SK-N-SH (cell line): ENCODE data around the gene POU2AF1. TPM values are rescaled to one million over a fixed set of nuclear protein-coding genes. Genes with fewer than 3 reads are reported as not detected.

Experiments used
- CTCF ChIA-PET: fragments of 300-600, 350-600 bp; formaldehyde crosslinking; extraction: SDS; loops from one replicate; lab custom pipeline; 2021; lab: Yijun Ruan, JAX
- POLR2A ChIA-PET: fragments of 350-600 bp; sonication (Branson Sonifier 250); formaldehyde crosslinking; extraction: SDS; loops from one replicate; lab custom pipeline; 2020; ENCODE audit warnings: antibody characterized with exemption, inconsistent platforms; lab: Yijun Ruan, JAX
- DNase-seq: peaks from one replicate; pipeline ENCODE4 v3.0.0; 2012
- H2AFZ ChIP-seq: fragments of 200-600 bp; sonication (generic); 2 replicates; pipeline ENCODE4 v1.8.1; 2016; ENCODE audit warnings: antibody characterized with exemption, mild to moderate bottlenecking, low read depth
- H3F3A ChIP-seq: fragments of 200-600 bp; sonication (generic); replicated peaks from 2 replicates; pipeline ENCODE3; 2016; ENCODE audit warnings: antibody characterized with exemption, mild to moderate bottlenecking; ENCODE audit not compliant: insufficient read depth
- H3K27ac ChIP-seq, 2 experiments: fragments of 200-500 bp in 1 of 2; fragments of 200-600 bp in 1 of 2; sonication (Bioruptor generic) in 1 of 2; sonication (generic), shearing (Covaris generic) in 1 of 2; 2 replicates each; pipeline versions ENCODE4 v1.5.1 to v1.6.1; 2014 to 2016; ENCODE audit warnings: low read depth in 2 of 2, inconsistent platforms in 1 of 2, low read length in 1 of 2, mild to moderate bottlenecking in 1 of 2, mixed read lengths in 1 of 2
- H3K27me3 ChIP-seq: fragments of 200-600 bp; sonication (generic), shearing (Covaris generic); 2 replicates; pipeline ENCODE4 v1.6.1; 2016; ENCODE audit warnings: mixed run types; ENCODE audit not compliant: insufficient read depth
- H3K36me3 ChIP-seq, 2 experiments: fragments of 200-500 bp in 1 of 2; fragments of 200-600 bp in 1 of 2; sonication (Bioruptor generic) in 1 of 2; sonication (generic) in 1 of 2; replicated peaks in 1 of 2; 2 replicates each; pipeline versions ENCODE3 to v1.5.1; 2014 to 2016; ENCODE audit warnings: low read length in 1 of 2, mild to moderate bottlenecking in 1 of 2; ENCODE audit not compliant: insufficient read depth in 2 of 2, control insufficient read depth in 1 of 2
- H3K4me1 ChIP-seq, 2 experiments: fragments of 200-500 bp in 1 of 2; fragments of 200-600 bp in 1 of 2; sonication (Bioruptor generic) in 1 of 2; sonication (generic), shearing (Covaris generic) in 1 of 2; 2 replicates each; pipeline versions ENCODE4 v1.5.1 to v1.6.1; 2014 to 2016; ENCODE audit warnings: low read depth in 1 of 2, low read length in 1 of 2, mixed run types in 1 of 2; ENCODE audit not compliant: insufficient read depth in 2 of 2, control insufficient read depth in 1 of 2
- H3K4me2 ChIP-seq: fragments of 200-600 bp; sonication (generic), shearing (Covaris generic); 2 replicates; pipeline ENCODE4 v1.6.1; 2017; ENCODE audit warnings: mixed run types
- H3K4me3 ChIP-seq, 2 experiments: fragments of 200-500 bp in 1 of 2; fragments of 200-600 bp in 1 of 2; sonication (Bioruptor generic) in 1 of 2; sonication (generic), shearing (Covaris generic) in 1 of 2; 2 replicates each; pipeline versions ENCODE4 v1.5.1 to v1.8.1; 2014 to 2016; ENCODE audit warnings: low read depth in 2 of 2, inconsistent platforms in 1 of 2, low read length in 1 of 2, mild to moderate bottlenecking in 1 of 2, mixed read lengths in 1 of 2, moderate library complexity in 1 of 2
- H3K79me2 ChIP-seq: fragments of 200-600 bp; sonication (generic); 2 replicates; pipeline ENCODE4 v1.8.1; 2017; ENCODE audit warnings: mild to moderate bottlenecking; ENCODE audit not compliant: insufficient read depth
- H3K9ac ChIP-seq: fragments of 200-600 bp; sonication (generic); 2 replicates; pipeline ENCODE4 v1.6.1; 2017; ENCODE audit warnings: mixed run types
- H3K9me2 ChIP-seq: fragments of 200-600 bp; sonication (generic); 2 replicates; pipeline ENCODE4 v1.6.1; 2017; ENCODE audit warnings: mixed run types
- H3K9me3 ChIP-seq: fragments of 200-600 bp; sonication (generic); 2 replicates; pipeline ENCODE4 v1.6.1; 2017; ENCODE audit warnings: mixed run types, mild to moderate bottlenecking, moderate library complexity
- H4K20me1 ChIP-seq: fragments of 200-600 bp; sonication (generic); 2 replicates; pipeline ENCODE4 v1.6.1; 2017; ENCODE audit warnings: mild to moderate bottlenecking, mixed run types; ENCODE audit not compliant: insufficient read depth
- CHD2 ChIP-seq: fragments of 150-350 bp; IDR thresholded peaks from 2 replicates; pipeline ENCODE4 v1.6.1; 2018; ENCODE audit warnings: low read length; ENCODE audit not compliant: partially characterized antibody
- ELF1 ChIP-seq: IDR thresholded peaks from 2 replicates; pipeline ENCODE4 v1.4.0; 2012
- FOXM1 ChIP-seq: IDR thresholded peaks from 2 replicates; pipeline ENCODE4 v1.4.0; 2012; ENCODE audit warnings: low read depth, mild to moderate bottlenecking
- IRF3 ChIP-seq: fragments of 150-350 bp; IDR thresholded peaks from 2 replicates; pipeline ENCODE4 v1.6.1; 2016; ENCODE audit warnings: mild to moderate bottlenecking, low read depth, low read length
- JUND ChIP-seq: IDR thresholded peaks from 2 replicates; pipeline ENCODE4 v1.4.0; 2012
- MEF2A ChIP-seq: IDR thresholded peaks from 2 replicates; pipeline ENCODE4 v1.4.0; 2012; ENCODE audit warnings: low read depth, borderline replicate concordance
- MXI1 ChIP-seq: IDR thresholded peaks from 2 replicates; pipeline ENCODE4 v1.6.1; 2012; ENCODE audit warnings: mild to moderate bottlenecking, low read depth, low read length, improper control_type of control experiment
- NFIC ChIP-seq: IDR thresholded peaks from 2 replicates; pipeline ENCODE4 v1.4.0; 2012; ENCODE audit warnings: borderline replicate concordance
- NRF1 ChIP-seq: IDR thresholded peaks from 2 replicates; pipeline ENCODE4 v1.6.1; 2012; ENCODE audit warnings: low read depth, mild to moderate bottlenecking, low read length
- PBX3 ChIP-seq: IDR thresholded peaks from 2 replicates; pipeline ENCODE4; 2012
- POLR2AphosphoS5 ChIP-seq: IDR thresholded peaks from 2 replicates; pipeline ENCODE4 v1.6.1; 2012; ENCODE audit warnings: low read depth, low read length
- RCOR1 ChIP-seq: fragments of 150-350 bp; IDR thresholded peaks from 2 replicates; pipeline ENCODE4 v1.6.1; 2017; ENCODE audit warnings: antibody characterized with exemption, low read length
- RFX5 ChIP-seq: IDR thresholded peaks from 2 replicates; pipeline ENCODE4 v1.6.1; 2012; ENCODE audit warnings: mild to moderate bottlenecking, improper control_type of control experiment, low read length
- RXRA ChIP-seq: IDR thresholded peaks from 2 replicates; pipeline ENCODE4 v1.4.0; 2012; ENCODE audit warnings: low read depth, mild to moderate bottlenecking, borderline replicate concordance
- SIN3A ChIP-seq: IDR thresholded peaks from 2 replicates; pipeline ENCODE4 v1.6.1; 2012; ENCODE audit warnings: low read depth, mild to moderate bottlenecking, low read length, moderate library complexity, borderline replicate concordance
- SMC3 ChIP-seq: IDR thresholded peaks from 2 replicates; pipeline ENCODE4 v1.6.1; 2012; ENCODE audit warnings: low read depth, low read length, improper control_type of control experiment
- USF2 ChIP-seq: fragments of 150-350 bp; IDR thresholded peaks from 2 replicates; pipeline ENCODE4 v1.6.1; 2017; ENCODE audit warnings: antibody characterized with exemption, low read length, low read depth, borderline replicate concordance
- ZBTB33 ChIP-seq: IDR thresholded peaks from 2 replicates; pipeline ENCODE4 v1.4.0; 2012; ENCODE audit warnings: low read depth, borderline replicate concordance
- WGBS: methylation state at CpG from one replicate; pipeline ENCODE4 v1.1.6; 2017; ENCODE audit warnings: low lambda C conversion rate; 5-methylcytosine and 5-hydroxymethylcytosine counted together
- polyA plus RNA-seq, 3 experiments: library from polyadenylated mRNA; depleted of rRNA; stranded (reverse); fragments of >200 nt; gene quantifications; 2 replicates each; pipeline ENCODE4 v1.2.3, GENCODE V29; 2012

POU2AF1 gene
- polyA plus RNA-seq, 1 of the 3 experiments (the other 2 are of a cell fraction): 0.07 TPM

- H2AFZ ChIP-seq: no peak overlapping the region
- POLR2A ChIA-PET: no interaction called here
- CTCF ChIA-PET: interaction anchor here (0.9 kb wide), 1 partner anchor 21 kb away, joined by 3 read pairs; no protein-coding TSS in a partner anchor
Measured at GRCh38 chr11:111367411-111368284, 11.4 kb downstream of the POU2AF1 start.

More at GRCh38 chr11:111367411-111368284, 11.4 kb downstream of the POU2AF1 start:
- Histone ChIP-seq H3K9me3 (no peaks in the 10 kb centered on the region), H3K27me3 (peaks cover 5% of the 10 kb centered on the region; the same call in 1 of the 2 replicates), H3K79me2 (no peaks in the 10 kb centered on the region), H3K4me1 (no peaks in the 10 kb centered on the region), H3K9ac (no peak overlapping the region), H3K9me2 (no peaks in the 10 kb centered on the region), H3K36me3 (no peaks in the 10 kb centered on the region), H3K27ac (no peak overlapping the region), H3K4me3 (no peak overlapping the region), H3F3A (no peaks in the 10 kb centered on the region), H3K4me2 (no peak overlapping the region), H4K20me1 (no peaks in the 10 kb centered on the region)
- TF ChIP-seq POLR2AphosphoS5: no peak
- TF ChIP-seq NFIC: no peak
- TF ChIP-seq SIN3A: no peak
- no peak for TF ChIP-seq USF2
- TF ChIP-seq FOXM1: no peak
- TF ChIP-seq RXRA: no peak
- no peak for TF ChIP-seq MXI1
- TF ChIP-seq IRF3: no peak
- TF ChIP-seq ELF1: no peak
- no peak for TF ChIP-seq NRF1
- TF ChIP-seq CHD2: no peak
- TF ChIP-seq RCOR1: no peak
- no peak for TF ChIP-seq ZBTB33
- TF ChIP-seq PBX3: no peak
- TF ChIP-seq RFX5: no peak
- TF ChIP-seq JUND: no peak
- TF ChIP-seq SMC3: no peak
- no peak for TF ChIP-seq MEF2A
- DNase-seq: no peak
- WGBS: 62% methylated on average over 12 of the region's 12 CpGs
